MM.1S (cell line): ENCODE data around the gene CNTNAP2.

Source experiments
- DNase-seq: peaks from one replicate; pipeline ENCODE4 v3.0.0-alpha.2; 2015
- H2AFZ ChIP-seq: fragments of 300-600 bp; sonication (generic); 2 replicates; pipeline ENCODE4 v1.6.0; 2016; ENCODE audit warnings: antibody characterized with exemption, low read length
- H3F3A ChIP-seq: fragments of 300-600 bp; sonication (generic); 2 replicates; pipeline ENCODE4 v1.6.1; 2016; ENCODE audit warnings: mild to moderate bottlenecking, antibody characterized with exemption, low read length, moderate library complexity, mixed read lengths; ENCODE audit not compliant: insufficient read depth
- H3K27ac ChIP-seq: fragments of 300-600 bp; sonication (generic); 2 replicates; pipeline ENCODE4 v1.5.1; 2016; ENCODE audit warnings: mild to moderate bottlenecking, low read length
- H3K27me3 ChIP-seq: fragments of 300-600 bp; sonication (generic); replicated peaks from 2 replicates; pipeline ENCODE4 v1.6.0; 2016; ENCODE audit warnings: low read length; ENCODE audit not compliant: insufficient read depth
- H3K36me3 ChIP-seq: fragments of 300-600 bp; sonication (generic); replicated peaks from 2 replicates; pipeline ENCODE4 v1.6.1; 2016; ENCODE audit warnings: mild to moderate bottlenecking, low read length, mixed read lengths; ENCODE audit not compliant: insufficient read depth
- H3K4me1 ChIP-seq: fragments of 300-600 bp; sonication (generic); 2 replicates; pipeline ENCODE4 v1.6.1; 2016; ENCODE audit warnings: low read length, mixed read lengths
- H3K4me2 ChIP-seq: fragments of 300-600 bp; sonication (generic); 2 replicates; pipeline ENCODE4 v1.6.0; 2016; ENCODE audit warnings: low read depth, low read length
- H3K4me3 ChIP-seq: fragments of 300-600 bp; sonication (generic); 2 replicates; pipeline ENCODE4 v1.5.1; 2016; ENCODE audit warnings: low read length, mixed read lengths
- H3K79me2 ChIP-seq: fragments of 300-600 bp; sonication (generic); 2 replicates; pipeline ENCODE4 v1.6.1; 2016; ENCODE audit warnings: mixed run types, low read length, mixed read lengths
- H3K9ac ChIP-seq: fragments of 300-600 bp; sonication (generic); 2 replicates; pipeline ENCODE4 v1.6.1; 2016; ENCODE audit warnings: low read length, mixed read lengths
- H3K9me2 ChIP-seq: fragments of 300-600 bp; sonication (generic); replicated peaks from 2 replicates; pipeline ENCODE4 v1.6.1; 2016; ENCODE audit warnings: mild to moderate bottlenecking, low read length, mixed read lengths; ENCODE audit not compliant: insufficient read depth
- H3K9me3 ChIP-seq: fragments of 300-600 bp; sonication (generic); replicated peaks from 2 replicates; pipeline ENCODE4 v1.6.1; 2016; ENCODE audit warnings: mild to moderate bottlenecking, low read length, mixed read lengths; ENCODE audit not compliant: insufficient read depth
- H4K20me1 ChIP-seq: fragments of 300-600 bp; sonication (generic); 2 replicates; pipeline ENCODE4 v1.6.1; 2016; ENCODE audit warnings: mild to moderate bottlenecking, low read length, moderate library complexity, mixed read lengths; ENCODE audit not compliant: insufficient read depth
- CTCF ChIP-seq: fragments of 300-600 bp; sonication (generic); IDR thresholded peaks from 2 replicates; pipeline ENCODE4 v1.5.1; 2016; ENCODE audit warnings: antibody characterized with exemption, low read length, mixed read lengths
- EZH2 ChIP-seq: fragments of 300-600 bp; sonication (generic); optimal IDR thresholded peaks from 2 replicates; pipeline ENCODE3; 2017; ENCODE audit warnings: low read depth, mild to moderate bottlenecking, antibody characterized with exemption, low read length, mixed read lengths
- EZH2phosphoT487 ChIP-seq: fragments of 300-600 bp; sonication (generic); IDR thresholded peaks from 2 replicates; pipeline ENCODE4 v1.6.1; 2018; ENCODE audit warnings: antibody characterized with exemption, low read length

Gene CNTNAP2

DNA sequence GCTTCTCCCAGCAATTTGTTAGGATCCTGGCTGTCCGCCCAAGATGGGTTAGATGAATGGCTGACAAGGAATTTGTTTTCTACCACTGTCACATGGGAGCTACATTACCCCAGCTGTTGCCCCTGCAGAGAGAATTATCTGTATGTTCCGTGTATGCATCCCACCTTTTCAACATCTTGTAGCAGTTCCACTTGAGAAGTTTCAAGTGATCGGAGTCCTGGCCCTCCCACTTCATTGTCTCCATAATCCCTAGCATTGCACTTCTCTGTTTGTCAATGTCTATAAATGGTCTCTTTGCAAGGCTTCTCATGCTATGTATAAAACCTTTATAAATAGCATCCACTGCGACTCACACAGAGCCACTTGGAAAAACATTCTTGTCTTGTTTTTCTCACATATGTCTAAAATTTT is 972.5 kb downstream of the CNTNAP2 start:
- Histone ChIP-seq H3F3A (no peaks in the 10 kb centered on the region), H3K27me3 (no peaks in the 10 kb centered on the region), H3K4me3 (no peak overlapping the region), H3K27ac (no peak overlapping the region), H3K9ac (no peak overlapping the region), H3K79me2 (no peaks in the 10 kb centered on the region), H4K20me1 (no peaks in the 10 kb centered on the region), H3K9me2 (no peaks in the 10 kb centered on the region), H3K4me1 (no peaks in the 10 kb centered on the region), H3K9me3 (no peaks in the 10 kb centered on the region), H3K4me2 (no peak overlapping the region), H3K36me3 (no peaks in the 10 kb centered on the region), H2AFZ (no peak overlapping the region)
- DNase-seq: no peak
- no peak for TF ChIP-seq EZH2
- no peak for TF ChIP-seq EZH2phosphoT487
- no peak for TF ChIP-seq CTCF

DNA sequence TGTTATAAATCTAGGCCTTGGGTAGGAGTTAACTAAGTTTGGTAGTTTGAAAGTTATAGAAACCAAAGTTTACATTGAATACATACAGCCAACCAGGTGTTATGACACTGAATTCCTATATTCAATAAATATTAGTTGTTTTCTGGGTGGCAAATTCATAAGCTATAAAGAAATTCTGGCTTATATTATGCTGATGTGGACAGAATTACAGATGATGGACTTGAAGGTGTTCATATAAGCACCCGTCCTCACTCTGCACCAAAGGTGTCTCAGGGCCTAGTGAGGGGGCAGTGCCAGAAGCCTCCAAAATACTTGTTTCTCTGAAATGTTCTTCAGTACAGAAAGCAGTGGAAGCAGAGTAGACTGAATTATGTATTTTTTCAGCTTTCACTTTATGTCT is 973.0 kb downstream of the CNTNAP2 start:
- H3K9ac ChIP-seq: no peak overlapping the region
- DNase-seq: no peak
- no peak overlapping the region for H3K4me3 ChIP-seq
- TF ChIP-seq EZH2phosphoT487 (no peak), CTCF (no peak), EZH2 (no peak)
- no peak overlapping the region for H3K4me2 ChIP-seq
- no peaks in the 10 kb centered on the region for H3K9me2 ChIP-seq
- no peaks in the 10 kb centered on the region for H3K27me3 ChIP-seq
- no peaks in the 10 kb centered on the region for H3K9me3 ChIP-seq
- no peaks in the 10 kb centered on the region for H3K4me1 ChIP-seq
- no peaks in the 10 kb centered on the region for H3F3A ChIP-seq
- no peak overlapping the region for H3K27ac ChIP-seq
- no peaks in the 10 kb centered on the region for H3K79me2 ChIP-seq
- no peaks in the 10 kb centered on the region for H3K36me3 ChIP-seq
- H4K20me1 ChIP-seq: no peaks in the 10 kb centered on the region
- no peak overlapping the region for H2AFZ ChIP-seq

- H3K27ac ChIP-seq: no peak overlapping the region
- no peaks in the 10 kb centered on the region for H4K20me1 ChIP-seq
- H2AFZ ChIP-seq: no peak overlapping the region
- no peaks in the 10 kb centered on the region for H3K36me3 ChIP-seq
- H3K4me3 ChIP-seq: no peak overlapping the region
- H3K9me3 ChIP-seq: no peaks in the 10 kb centered on the region
- no peaks in the 10 kb centered on the region for H3K4me1 ChIP-seq
- no peaks in the 10 kb centered on the region for H3K79me2 ChIP-seq
- H3K4me2 ChIP-seq: no peak overlapping the region
- no peak for DNase-seq
- no peaks in the 10 kb centered on the region for H3F3A ChIP-seq
- H3K9me2 ChIP-seq: no peaks in the 10 kb centered on the region
- H3K9ac ChIP-seq: no peak overlapping the region
- H3K27me3 ChIP-seq: no peaks in the 10 kb centered on the region
- TF ChIP-seq EZH2 (no peak), EZH2phosphoT487 (no peak), CTCF (no peak)
These were observed 980.0 kb downstream of the CNTNAP2 start for GRCh38 chr7:147096629-147097028.
